Measurements from ENCODE around the gene MOXD1.

GRCh38 chr6:132364306-132365074 lies 36.8 kb downstream of the MOXD1 start:
- no peak for TF ChIP-seq CTCF (conservative IDR thresholded peaks at IDR 0.05; ENCODE audit: low read depth, low read length)
- TF ChIP-seq EZH2 (IDR thresholded peaks at IDR 0.05; ENCODE audit: low read length, unreplicated experiment) = no peak
- no peak for TF ChIP-seq EZH2phosphoT487 (IDR thresholded peaks at IDR 0.05; ENCODE audit: borderline replicate concordance, low read length)

Data from PC-3 (cell line).